ENCODE measurements around the gene OR4F6. TPM values are rescaled to one million over a fixed set of nuclear protein-coding genes. Genes with fewer than 3 reads are reported as not detected.

Gene OR4F6
- total RNA-seq, 1 experiment from 2014 or later = not detected

DNA sequence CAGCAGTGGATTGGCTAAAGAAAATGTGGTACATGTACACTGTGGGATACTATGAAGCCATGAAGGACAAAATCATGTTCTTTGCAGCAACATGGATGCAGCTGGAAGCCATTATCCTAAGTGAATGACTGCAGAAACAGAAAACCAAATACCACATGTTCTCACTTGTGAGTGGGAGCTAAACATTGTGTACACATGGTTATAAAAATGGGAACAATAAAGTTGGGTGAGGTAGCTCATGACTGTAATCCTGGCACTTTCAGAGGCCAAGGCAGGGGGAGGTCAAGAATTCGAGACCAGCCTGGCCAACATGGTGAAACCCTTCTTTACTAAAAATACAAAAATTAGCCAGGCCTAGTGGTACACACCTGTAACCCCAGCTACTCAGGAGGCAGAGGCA, 3.6 kb upstream of the OR4F6 start (continued):
- TF ChIP-seq, protein P1, sequence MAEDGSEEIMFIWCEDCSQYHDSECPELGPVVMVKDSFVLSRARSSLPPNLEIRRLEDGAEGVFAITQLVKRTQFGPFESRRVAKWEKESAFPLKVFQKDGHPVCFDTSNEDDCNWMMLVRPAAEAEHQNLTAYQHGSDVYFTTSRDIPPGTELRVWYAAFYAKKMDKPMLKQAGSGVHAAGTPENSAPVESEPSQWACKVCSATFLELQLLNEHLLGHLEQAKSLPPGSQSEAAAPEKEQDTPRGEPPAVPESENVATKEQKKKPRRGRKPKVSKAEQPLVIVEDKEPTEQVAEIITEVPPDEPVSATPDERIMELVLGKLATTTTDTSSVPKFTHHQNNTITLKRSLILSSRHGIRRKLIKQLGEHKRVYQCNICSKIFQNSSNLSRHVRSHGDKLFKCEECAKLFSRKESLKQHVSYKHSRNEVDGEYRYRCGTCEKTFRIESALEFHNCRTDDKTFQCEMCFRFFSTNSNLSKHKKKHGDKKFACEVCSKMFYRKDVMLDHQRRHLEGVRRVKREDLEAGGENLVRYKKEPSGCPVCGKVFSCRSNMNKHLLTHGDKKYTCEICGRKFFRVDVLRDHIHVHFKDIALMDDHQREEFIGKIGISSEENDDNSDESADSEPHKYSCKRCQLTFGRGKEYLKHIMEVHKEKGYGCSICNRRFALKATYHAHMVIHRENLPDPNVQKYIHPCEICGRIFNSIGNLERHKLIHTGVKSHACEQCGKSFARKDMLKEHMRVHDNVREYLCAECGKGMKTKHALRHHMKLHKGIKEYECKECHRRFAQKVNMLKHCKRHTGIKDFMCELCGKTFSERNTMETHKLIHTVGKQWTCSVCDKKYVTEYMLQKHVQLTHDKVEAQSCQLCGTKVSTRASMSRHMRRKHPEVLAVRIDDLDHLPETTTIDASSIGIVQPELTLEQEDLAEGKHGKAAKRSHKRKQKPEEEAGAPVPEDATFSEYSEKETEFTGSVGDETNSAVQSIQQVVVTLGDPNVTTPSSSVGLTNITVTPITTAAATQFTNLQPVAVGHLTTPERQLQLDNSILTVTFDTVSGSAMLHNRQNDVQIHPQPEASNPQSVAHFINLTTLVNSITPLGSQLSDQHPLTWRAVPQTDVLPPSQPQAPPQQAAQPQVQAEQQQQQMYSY (CRISPR knock-in tag; IDR thresholded peaks at IDR 0.05) = no peak
- TF ChIP-seq HMGA2 (CRISPR knock-in tag; IDR thresholded peaks at IDR 0.05) (no peak), NFE2L1 (CRISPR knock-in tag; IDR thresholded peaks at IDR 0.05) (no peak)
- TF ChIP-seq, protein P2, sequence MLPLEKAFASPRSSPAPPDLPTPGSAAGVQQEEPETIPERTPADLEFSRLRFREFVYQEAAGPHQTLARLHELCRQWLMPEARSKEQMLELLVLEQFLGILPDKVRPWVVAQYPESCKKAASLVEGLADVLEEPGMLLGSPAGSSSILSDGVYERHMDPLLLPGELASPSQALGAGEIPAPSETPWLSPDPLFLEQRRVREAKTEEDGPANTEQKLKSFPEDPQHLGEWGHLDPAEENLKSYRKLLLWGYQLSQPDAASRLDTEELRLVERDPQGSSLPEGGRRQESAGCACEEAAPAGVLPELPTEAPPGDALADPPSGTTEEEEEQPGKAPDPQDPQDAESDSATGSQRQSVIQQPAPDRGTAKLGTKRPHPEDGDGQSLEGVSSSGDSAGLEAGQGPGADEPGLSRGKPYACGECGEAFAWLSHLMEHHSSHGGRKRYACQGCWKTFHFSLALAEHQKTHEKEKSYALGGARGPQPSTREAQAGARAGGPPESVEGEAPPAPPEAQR (CRISPR knock-in tag; IDR thresholded peaks at IDR 0.05) = no peak

DNA sequence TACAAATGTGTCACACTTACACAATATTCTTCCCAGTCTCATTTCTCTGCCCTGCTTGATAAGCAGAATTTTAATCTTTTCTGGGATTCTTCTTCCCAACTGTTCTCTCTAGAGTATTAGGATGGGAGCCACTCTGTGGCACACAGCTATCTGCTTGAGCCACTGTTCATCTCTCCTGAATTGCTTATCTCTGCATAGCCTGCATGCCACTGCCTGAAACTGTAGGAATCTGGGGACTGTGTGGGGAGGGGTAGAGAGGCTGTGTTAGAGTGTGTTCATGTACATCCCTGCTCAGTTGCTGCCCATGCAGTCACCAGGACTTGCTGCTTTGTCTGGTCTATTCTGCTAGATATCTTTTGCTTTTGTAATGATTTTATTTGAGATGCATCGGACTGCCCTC, 2.3 kb upstream of the OR4F6 start:
- TF ChIP-seq NFYB (CRISPR knock-in tag; conservative IDR thresholded peaks at IDR 0.05; ENCODE audit: low read depth) (no peak), HMGA2 (CRISPR knock-in tag; IDR thresholded peaks at IDR 0.05) (no peak), TEAD4 (CRISPR knock-in tag; IDR thresholded peaks at IDR 0.05) (no peak)
- TF ChIP-seq, protein P3, sequence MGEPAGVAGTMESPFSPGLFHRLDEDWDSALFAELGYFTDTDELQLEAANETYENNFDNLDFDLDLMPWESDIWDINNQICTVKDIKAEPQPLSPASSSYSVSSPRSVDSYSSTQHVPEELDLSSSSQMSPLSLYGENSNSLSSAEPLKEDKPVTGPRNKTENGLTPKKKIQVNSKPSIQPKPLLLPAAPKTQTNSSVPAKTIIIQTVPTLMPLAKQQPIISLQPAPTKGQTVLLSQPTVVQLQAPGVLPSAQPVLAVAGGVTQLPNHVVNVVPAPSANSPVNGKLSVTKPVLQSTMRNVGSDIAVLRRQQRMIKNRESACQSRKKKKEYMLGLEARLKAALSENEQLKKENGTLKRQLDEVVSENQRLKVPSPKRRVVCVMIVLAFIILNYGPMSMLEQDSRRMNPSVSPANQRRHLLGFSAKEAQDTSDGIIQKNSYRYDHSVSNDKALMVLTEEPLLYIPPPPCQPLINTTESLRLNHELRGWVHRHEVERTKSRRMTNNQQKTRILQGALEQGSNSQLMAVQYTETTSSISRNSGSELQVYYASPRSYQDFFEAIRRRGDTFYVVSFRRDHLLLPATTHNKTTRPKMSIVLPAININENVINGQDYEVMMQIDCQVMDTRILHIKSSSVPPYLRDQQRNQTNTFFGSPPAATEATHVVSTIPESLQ (CRISPR knock-in tag; IDR thresholded peaks at IDR 0.05) = no peak
- Mint-ChIP-seq H3K4me3 (no peak overlapping the region), H3K36me3 (no peaks in the 10 kb centered on the region), H3K9me3 (no peaks in the 10 kb centered on the region), H3K4me1 (no peaks in the 10 kb centered on the region), H3K27me3 (ENCODE audit: low read depth) (no peaks in the 10 kb centered on the region; the same call in 1 of the 2 replicates), H3K27ac (no peak overlapping the region)
- CTCF ChIA-PET = interaction anchor here (1.4 kb wide), 1 partner anchor 15 kb away, joined by 3 read pairs; no protein-coding TSS in a partner anchor
- ATAC-seq (no peak), DNase-seq (ENCODE audit: low spot score) (no peak)
- POLR2A ChIA-PET = no interaction called here

DNA sequence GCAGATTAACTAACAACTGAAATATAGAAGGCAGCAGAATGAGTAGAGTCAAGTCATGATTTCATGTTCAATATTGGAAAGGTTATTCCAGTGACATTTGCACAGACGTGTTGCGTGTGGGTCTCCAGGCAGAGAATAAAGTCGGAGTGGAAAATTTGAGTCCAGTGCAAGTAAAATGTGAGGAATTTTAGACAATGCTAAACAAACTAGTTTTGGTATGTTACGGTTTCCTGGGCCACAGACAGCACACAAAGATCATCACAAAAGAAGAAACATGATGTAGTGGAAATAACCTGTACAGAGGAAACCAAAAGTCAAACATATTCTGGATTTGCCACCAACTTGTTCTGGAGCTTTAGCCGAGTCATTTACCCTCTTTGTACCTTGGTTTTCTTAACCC, 367 bp downstream of the OR4F6 start:
- no peak overlapping the region for H3K4me3 Mint-ChIP-seq
- H3K36me3 Mint-ChIP-seq = no peaks in the 10 kb centered on the region
- no peak for DNase-seq (ENCODE audit: low spot score)
- no peak for ATAC-seq
- H3K4me1 Mint-ChIP-seq = no peaks in the 10 kb centered on the region
- no peaks in the 10 kb centered on the region; the same call in 1 of the 2 replicates for H3K27me3 Mint-ChIP-seq (ENCODE audit: low read depth)
- no peak overlapping the region for H3K27ac Mint-ChIP-seq
- ChIA-PET CTCF (no interaction called here), POLR2A (no interaction called here)
- no peaks in the 10 kb centered on the region for H3K9me3 Mint-ChIP-seq
- TF ChIP-seq ZNF219 (CRISPR knock-in tag; IDR thresholded peaks at IDR 0.05; ENCODE audit: borderline replicate concordance) = no peak
- TF ChIP-seq, protein P4, sequence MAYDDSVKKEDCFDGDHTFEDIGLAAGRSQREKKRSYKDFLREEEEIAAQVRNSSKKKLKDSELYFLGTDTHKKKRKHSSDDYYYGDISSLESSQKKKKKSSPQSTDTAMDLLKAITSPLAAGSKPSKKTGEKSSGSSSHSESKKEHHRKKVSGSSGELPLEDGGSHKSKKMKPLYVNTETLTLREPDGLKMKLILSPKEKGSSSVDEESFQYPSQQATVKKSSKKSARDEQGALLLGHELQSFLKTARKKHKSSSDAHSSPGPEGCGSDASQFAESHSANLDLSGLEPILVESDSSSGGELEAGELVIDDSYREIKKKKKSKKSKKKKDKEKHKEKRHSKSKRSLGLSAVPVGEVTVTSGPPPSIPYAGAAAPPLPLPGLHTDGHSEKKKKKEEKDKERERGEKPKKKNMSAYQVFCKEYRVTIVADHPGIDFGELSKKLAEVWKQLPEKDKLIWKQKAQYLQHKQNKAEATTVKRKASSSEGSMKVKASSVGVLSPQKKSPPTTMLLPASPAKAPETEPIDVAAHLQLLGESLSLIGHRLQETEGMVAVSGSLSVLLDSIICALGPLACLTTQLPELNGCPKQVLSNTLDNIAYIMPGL (CRISPR knock-in tag; IDR thresholded peaks at IDR 0.05) = no peak
- TF ChIP-seq, protein P5, sequence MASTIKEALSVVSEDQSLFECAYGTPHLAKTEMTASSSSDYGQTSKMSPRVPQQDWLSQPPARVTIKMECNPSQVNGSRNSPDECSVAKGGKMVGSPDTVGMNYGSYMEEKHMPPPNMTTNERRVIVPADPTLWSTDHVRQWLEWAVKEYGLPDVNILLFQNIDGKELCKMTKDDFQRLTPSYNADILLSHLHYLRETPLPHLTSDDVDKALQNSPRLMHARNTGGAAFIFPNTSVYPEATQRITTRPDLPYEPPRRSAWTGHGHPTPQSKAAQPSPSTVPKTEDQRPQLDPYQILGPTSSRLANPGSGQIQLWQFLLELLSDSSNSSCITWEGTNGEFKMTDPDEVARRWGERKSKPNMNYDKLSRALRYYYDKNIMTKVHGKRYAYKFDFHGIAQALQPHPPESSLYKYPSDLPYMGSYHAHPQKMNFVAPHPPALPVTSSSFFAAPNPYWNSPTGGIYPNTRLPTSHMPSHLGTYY (CRISPR knock-in tag; IDR thresholded peaks at IDR 0.05) = no peak
- TF ChIP-seq, protein P6, sequence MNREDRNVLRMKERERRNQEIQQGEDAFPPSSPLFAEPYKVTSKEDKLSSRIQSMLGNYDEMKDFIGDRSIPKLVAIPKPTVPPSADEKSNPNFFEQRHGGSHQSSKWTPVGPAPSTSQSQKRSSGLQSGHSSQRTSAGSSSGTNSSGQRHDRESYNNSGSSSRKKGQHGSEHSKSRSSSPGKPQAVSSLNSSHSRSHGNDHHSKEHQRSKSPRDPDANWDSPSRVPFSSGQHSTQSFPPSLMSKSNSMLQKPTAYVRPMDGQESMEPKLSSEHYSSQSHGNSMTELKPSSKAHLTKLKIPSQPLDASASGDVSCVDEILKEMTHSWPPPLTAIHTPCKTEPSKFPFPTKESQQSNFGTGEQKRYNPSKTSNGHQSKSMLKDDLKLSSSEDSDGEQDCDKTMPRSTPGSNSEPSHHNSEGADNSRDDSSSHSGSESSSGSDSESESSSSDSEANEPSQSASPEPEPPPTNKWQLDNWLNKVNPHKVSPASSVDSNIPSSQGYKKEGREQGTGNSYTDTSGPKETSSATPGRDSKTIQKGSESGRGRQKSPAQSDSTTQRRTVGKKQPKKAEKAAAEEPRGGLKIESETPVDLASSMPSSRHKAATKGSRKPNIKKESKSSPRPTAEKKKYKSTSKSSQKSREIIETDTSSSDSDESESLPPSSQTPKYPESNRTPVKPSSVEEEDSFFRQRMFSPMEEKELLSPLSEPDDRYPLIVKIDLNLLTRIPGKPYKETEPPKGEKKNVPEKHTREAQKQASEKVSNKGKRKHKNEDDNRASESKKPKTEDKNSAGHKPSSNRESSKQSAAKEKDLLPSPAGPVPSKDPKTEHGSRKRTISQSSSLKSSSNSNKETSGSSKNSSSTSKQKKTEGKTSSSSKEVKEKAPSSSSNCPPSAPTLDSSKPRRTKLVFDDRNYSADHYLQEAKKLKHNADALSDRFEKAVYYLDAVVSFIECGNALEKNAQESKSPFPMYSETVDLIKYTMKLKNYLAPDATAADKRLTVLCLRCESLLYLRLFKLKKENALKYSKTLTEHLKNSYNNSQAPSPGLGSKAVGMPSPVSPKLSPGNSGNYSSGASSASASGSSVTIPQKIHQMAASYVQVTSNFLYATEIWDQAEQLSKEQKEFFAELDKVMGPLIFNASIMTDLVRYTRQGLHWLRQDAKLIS (CRISPR knock-in tag; IDR thresholded peaks at IDR 0.05; ENCODE audit: borderline replicate concordance) = no peak
- TF ChIP-seq NR2C2 (CRISPR knock-in tag; IDR thresholded peaks at IDR 0.05) = no peak
- TF ChIP-seq TCF7 (CRISPR knock-in tag; IDR thresholded peaks at IDR 0.05; ENCODE audit: low read depth) = no peak
- TF ChIP-seq, protein P7, sequence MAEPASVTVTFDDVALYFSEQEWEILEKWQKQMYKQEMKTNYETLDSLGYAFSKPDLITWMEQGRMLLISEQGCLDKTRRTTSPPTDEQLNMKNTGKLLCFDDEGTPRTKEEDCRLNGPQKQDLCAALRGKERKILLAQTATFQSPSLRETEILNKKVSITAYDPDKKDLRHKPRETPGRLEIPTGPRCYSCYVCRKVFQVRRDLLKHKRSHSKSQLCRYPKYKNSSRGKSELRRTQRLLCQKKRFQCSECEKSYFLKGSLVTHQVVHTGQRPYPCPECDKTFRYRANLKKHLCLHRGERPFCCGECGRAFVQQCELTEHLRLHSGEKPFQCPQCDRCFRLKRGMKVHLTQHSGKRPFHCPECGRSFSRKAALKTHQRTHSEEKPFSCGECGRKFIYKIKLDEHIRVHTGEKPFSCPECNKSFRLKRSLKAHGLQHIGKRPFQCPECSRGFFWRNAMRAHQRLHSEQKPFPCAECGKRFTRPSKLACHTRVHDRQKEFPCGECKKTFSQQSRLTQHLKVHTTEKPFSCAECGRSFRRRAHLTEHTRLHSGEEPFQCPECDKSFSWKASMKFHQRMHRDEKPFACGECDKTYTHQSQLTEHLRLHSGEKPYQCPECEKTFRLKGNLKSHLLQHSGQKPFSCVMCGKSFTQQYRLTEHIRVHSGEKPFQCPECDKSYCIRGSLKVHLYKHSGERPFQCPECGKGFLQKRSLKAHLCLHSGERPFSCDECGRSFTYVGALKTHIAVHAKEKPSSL (CRISPR knock-in tag; conservative IDR thresholded peaks at IDR 0.05) = no peak
- no peak for TF ChIP-seq ZNF138 (CRISPR knock-in tag; conservative IDR thresholded peaks at IDR 0.05)
- no peak for TF ChIP-seq NR1H2 (CRISPR knock-in tag; IDR thresholded peaks at IDR 0.05)
